ENCODE results near the gene KLHL11. TPM values are rescaled to one million over a fixed set of nuclear protein-coding genes. Genes with fewer than 3 reads are reported as not detected.

Gene KLHL11
- total and polyA plus RNA-seq, 4 experiments from 2014 or later: 1.0 to 20.8 (median 14.1) TPM

DNA sequence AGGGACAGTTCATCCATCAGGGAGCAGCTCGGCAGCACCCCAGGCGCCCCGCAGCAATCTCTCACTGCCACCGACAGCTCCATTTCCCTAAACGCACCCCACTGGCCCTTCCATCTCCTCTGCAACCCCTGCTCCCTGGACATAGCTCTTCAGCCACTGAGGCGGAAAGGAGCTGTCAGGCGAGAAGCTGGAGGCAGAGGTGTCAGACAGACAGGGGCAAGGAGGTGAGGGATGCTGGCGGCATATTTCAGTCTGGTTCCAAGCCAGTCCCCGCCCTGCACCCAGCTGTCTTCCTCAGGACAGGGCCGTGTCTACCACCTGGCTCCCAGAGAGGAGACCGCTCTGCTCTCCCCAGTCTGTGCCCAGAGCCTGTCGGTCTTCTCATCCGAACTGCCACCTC lies 43.9 kb upstream of the KLHL11 start:
- ChIA-PET CTCF (ENCODE audit: partially characterized antibody) (no interaction called here), POLR2A (ENCODE audit: partially characterized antibody) (no interaction called here)
- H3K36me3 ChIP-seq (ENCODE audit: insufficient read depth, low read length): peaks cover 91% of the 10 kb centered on the region
- no peak overlapping the region for H3K4me3 ChIP-seq (ENCODE audit: low read length in 2 of 2)
- no peaks in the 10 kb centered on the region for H3K27me3 ChIP-seq (ENCODE audit: insufficient read depth, low read length)
- no peaks in the 10 kb centered on the region for H3K27me3 Mint-ChIP-seq
- H3K36me3 Mint-ChIP-seq: peaks cover 41 to 74% of the 10 kb centered on the region in 2 donors
- H3K9me3 ChIP-seq (ENCODE audit: control insufficient read depth in 1 of 2, low read length in 2 of 2): no peaks in the 10 kb centered on the region
- H3K27ac ChIP-seq (ENCODE audit: low read depth, low read length): no peak overlapping the region
- H3K4me1 Mint-ChIP-seq: peaks cover 3 to 10% (median 8%) of the 10 kb centered on the region in 4 donors
- DNase-seq: no peak
- intact Hi-C loops (cut with micrococcal nuclease): no loop called here
- no peak overlapping the region for H3K27ac Mint-ChIP-seq
- no peaks in the 10 kb centered on the region for H3K9me3 Mint-ChIP-seq
- no peak overlapping the region for H3K4me3 Mint-ChIP-seq
- H3K4me1 ChIP-seq (ENCODE audit: insufficient read depth, low read length): peaks cover 6% of the 10 kb centered on the region

DNA sequence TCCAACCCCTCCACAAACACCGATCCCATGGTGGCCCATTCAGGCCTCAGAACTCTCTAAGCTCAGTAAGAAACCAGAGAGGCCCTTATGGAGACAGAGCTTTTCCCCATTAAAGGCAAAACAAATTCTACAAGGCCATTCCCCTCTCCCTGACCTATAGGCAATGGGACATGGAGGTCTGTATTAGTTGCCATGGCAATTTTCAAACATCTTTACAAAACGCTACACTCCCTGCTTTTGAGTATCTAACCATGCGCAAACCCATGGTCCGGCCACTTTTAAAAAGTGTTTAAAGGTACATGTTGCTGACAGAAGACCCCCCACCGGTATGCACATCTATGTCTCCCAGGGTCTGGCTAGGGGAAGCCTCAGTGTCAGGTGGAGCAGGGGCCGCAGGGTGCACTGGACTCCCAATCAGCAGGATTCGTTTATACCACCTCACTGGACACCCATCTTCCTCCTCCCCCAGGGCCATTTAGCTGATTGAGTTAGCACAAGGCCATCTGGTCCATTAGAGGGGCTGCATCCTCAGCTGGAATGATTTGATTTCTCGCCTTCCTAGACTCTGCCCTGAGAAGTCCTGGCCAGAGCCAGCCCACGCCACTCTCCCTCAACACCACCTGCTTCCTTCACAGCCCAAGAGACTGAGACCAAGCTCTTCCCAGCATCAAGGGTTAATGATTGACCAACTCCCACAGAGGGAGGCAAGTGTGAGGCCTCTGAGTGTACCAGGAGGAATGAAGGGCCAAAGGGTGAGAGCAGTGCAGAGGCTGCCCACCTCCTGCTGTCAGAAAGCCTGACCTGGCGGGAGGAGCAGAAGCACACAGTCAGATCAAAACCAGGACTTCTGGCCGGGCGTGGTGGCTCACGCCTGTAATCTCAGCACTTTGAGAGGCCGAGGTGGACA lies 42.7 kb upstream of the KLHL11 start:
- Mint-ChIP-seq H3K36me3 (peaks cover 41 to 72% of the 10 kb centered on the region in 2 donors), H3K27ac (peak overlapping the region in 4 of 7 donors; percentile 22 to 83 (median 64)), H3K27me3 (no peaks in the 10 kb centered on the region), H3K4me3 (no peak overlapping the region), H3K4me1 (peaks cover 2 to 7% (median 3%) of the 10 kb centered on the region in 4 donors), H3K9me3 (no peaks in the 10 kb centered on the region)
- intact Hi-C loops (cut with micrococcal nuclease): no loop called here
- H3K4me3 ChIP-seq (ENCODE audit: low read length in 2 of 2): no peak overlapping the region
- H3K9me3 ChIP-seq (ENCODE audit: control insufficient read depth in 1 of 2, low read length in 2 of 2): no peaks in the 10 kb centered on the region
- no peaks in the 10 kb centered on the region for H3K4me1 ChIP-seq (ENCODE audit: insufficient read depth, low read length)
- peaks cover 83% of the 10 kb centered on the region for H3K36me3 ChIP-seq (ENCODE audit: insufficient read depth, low read length)
- ChIA-PET POLR2A (ENCODE audit: partially characterized antibody) (interaction anchor here (0.7 to 1.1 kb wide), 2 partner anchors 10 to 167 kb away, joined by 3 read pairs; partner anchors contain the start of gene ACLY), CTCF (ENCODE audit: partially characterized antibody) (no interaction called here)
- no peak overlapping the region for H3K27ac ChIP-seq (ENCODE audit: low read depth, low read length)
- no peaks in the 10 kb centered on the region for H3K27me3 ChIP-seq (ENCODE audit: insufficient read depth, low read length)
- no peak for DNase-seq

DNA sequence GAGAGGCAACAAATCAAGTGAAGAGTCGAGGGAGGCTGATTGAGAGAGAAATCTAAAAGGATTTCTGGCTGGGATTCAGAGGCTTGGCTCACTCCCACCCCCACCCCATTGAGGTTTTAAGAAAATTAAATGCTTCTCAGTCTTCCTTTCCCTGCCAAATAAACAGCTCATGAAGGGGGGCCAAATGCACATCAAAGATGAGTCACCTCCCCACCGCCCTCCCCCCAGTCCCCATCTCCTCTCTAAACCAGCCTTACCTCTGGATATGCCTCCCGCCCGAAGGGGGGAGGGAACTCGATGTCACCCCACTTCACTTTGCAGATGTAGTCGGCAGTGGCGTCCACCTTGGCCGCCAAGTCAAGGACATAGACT lies 41.9 kb upstream of the KLHL11 start:
- Histone ChIP-seq H3K27me3 (ENCODE audit: insufficient read depth, low read length) (no peaks in the 10 kb centered on the region), H3K4me1 (ENCODE audit: insufficient read depth, low read length) (no peaks in the 10 kb centered on the region), H3K27ac (ENCODE audit: low read depth, low read length) (no peak overlapping the region), H3K9me3 (ENCODE audit: control insufficient read depth in 1 of 2, low read length in 2 of 2) (no peaks in the 10 kb centered on the region), H3K36me3 (ENCODE audit: insufficient read depth, low read length) (peaks cover 80% of the 10 kb centered on the region), H3K4me3 (ENCODE audit: low read length in 2 of 2) (no peak overlapping the region)
- intact Hi-C loops (cut with micrococcal nuclease): no loop called here
- H3K4me1 Mint-ChIP-seq: peaks cover 0 to 2% (median under 1%) of the 10 kb centered on the region in 4 donors
- H3K36me3 Mint-ChIP-seq: peaks cover 35 to 68% of the 10 kb centered on the region in 2 donors
- no peaks in the 10 kb centered on the region for H3K9me3 Mint-ChIP-seq
- ChIA-PET CTCF (ENCODE audit: partially characterized antibody) (no interaction called here), POLR2A (ENCODE audit: partially characterized antibody) (interaction anchor here (0.7 kb wide), 1 partner anchor 167 kb away, joined by 3 read pairs; no protein-coding TSS in a partner anchor)
- DNase-seq: no peak
- H3K27me3 Mint-ChIP-seq: no peaks in the 10 kb centered on the region
- no peak overlapping the region for H3K4me3 Mint-ChIP-seq
- H3K27ac Mint-ChIP-seq: peak overlapping the region in 4 of 7 donors; percentile 7 to 68 (median 42)

DNA sequence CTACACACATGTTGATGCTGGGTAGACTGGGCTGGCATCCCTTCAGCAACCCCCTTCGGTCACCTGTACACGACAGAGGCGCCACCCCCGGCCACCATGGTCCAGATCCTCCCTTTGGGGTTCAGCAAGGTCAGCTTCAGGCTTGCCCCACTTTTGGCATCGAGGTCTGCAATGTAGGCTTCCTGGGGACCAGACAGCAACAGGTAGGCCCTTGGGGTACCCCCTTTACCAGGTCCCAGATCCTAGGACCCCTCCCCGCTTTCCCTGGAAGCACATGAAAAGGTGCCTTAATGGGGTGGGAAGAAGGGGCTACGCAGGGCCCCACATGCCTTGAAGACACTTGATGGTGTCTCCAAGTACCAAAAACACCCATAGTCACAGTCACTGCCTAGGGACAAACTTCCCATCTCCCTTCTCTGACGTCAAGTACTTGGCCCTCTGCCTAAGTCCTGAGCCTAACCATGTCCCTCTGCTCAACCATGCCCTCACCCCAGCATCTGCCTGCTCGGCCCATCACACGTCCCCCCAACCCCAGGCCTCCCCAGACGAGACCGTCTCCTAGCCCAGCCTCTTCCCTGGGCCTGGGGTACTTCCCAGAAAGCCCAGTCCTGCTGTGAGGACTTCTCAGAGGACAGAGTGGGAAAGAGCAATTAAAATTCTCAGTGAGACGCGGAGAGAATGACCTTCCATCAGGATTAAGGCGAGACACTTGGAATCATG lies 41.4 kb upstream of the KLHL11 start:
- Histone ChIP-seq H3K36me3 (ENCODE audit: insufficient read depth, low read length) (peaks cover 80% of the 10 kb centered on the region), H3K4me3 (ENCODE audit: low read length in 2 of 2) (no peak overlapping the region), H3K4me1 (ENCODE audit: insufficient read depth, low read length) (no peaks in the 10 kb centered on the region), H3K27ac (ENCODE audit: low read depth, low read length) (no peak overlapping the region), H3K9me3 (ENCODE audit: control insufficient read depth in 1 of 2, low read length in 2 of 2) (no peaks in the 10 kb centered on the region), H3K27me3 (ENCODE audit: insufficient read depth, low read length) (no peaks in the 10 kb centered on the region)
- Mint-ChIP-seq H3K9me3 (no peaks in the 10 kb centered on the region), H3K4me3 (no peak overlapping the region), H3K4me1 (peaks cover 0 to 2% (median under 1%) of the 10 kb centered on the region in 4 donors), H3K27ac (peak overlapping the region in 1 of 7 donors; percentile 29), H3K27me3 (no peaks in the 10 kb centered on the region), H3K36me3 (peaks cover 38 to 72% of the 10 kb centered on the region in 2 donors)
- intact Hi-C loops (cut with micrococcal nuclease): no loop called here
- DNase-seq: no peak
- POLR2A ChIA-PET (ENCODE audit: partially characterized antibody): no interaction called here
- CTCF ChIA-PET (ENCODE audit: partially characterized antibody): interaction anchor here (0.5 kb wide), 2 partner anchors 202 to 522 kb away, joined by 3 to 4 read pairs; no protein-coding TSS in a partner anchor

GRCh38 chr17:41905172-41905571 lies 39.9 kb upstream of the KLHL11 start:
- Mint-ChIP-seq H3K9me3 (no peaks in the 10 kb centered on the region), H3K4me1 (peaks cover 0 to 2% (median under 1%) of the 10 kb centered on the region in 4 donors), H3K27me3 (no peaks in the 10 kb centered on the region), H3K27ac (peak overlapping the region in 1 of 7 donors; percentile 8), H3K36me3 (peaks cover 45 to 72% of the 10 kb centered on the region in 2 donors), H3K4me3 (no peak overlapping the region)
- Histone ChIP-seq H3K4me3 (ENCODE audit: low read length in 2 of 2) (no peak overlapping the region), H3K36me3 (ENCODE audit: insufficient read depth, low read length) (peaks cover 67% of the 10 kb centered on the region), H3K9me3 (ENCODE audit: control insufficient read depth in 1 of 2, low read length in 2 of 2) (no peaks in the 10 kb centered on the region), H3K4me1 (ENCODE audit: insufficient read depth, low read length) (no peaks in the 10 kb centered on the region), H3K27ac (ENCODE audit: low read depth, low read length) (no peak overlapping the region), H3K27me3 (ENCODE audit: insufficient read depth, low read length) (no peaks in the 10 kb centered on the region)
- CTCF ChIA-PET (ENCODE audit: partially characterized antibody): no interaction called here
- DNase-seq: no peak
- POLR2A ChIA-PET (ENCODE audit: partially characterized antibody): no interaction called here
- intact Hi-C loops (cut with micrococcal nuclease): no loop called here

GRCh38 chr17:41904242-41904841 lies 39.1 kb upstream of the KLHL11 start:
- DNase-seq: no peak
- Histone ChIP-seq H3K27ac (ENCODE audit: low read depth, low read length) (no peak overlapping the region), H3K4me3 (ENCODE audit: low read length in 2 of 2) (no peak overlapping the region), H3K36me3 (ENCODE audit: insufficient read depth, low read length) (peaks cover 63% of the 10 kb centered on the region), H3K9me3 (ENCODE audit: control insufficient read depth in 1 of 2, low read length in 2 of 2) (no peaks in the 10 kb centered on the region), H3K4me1 (ENCODE audit: insufficient read depth, low read length) (no peaks in the 10 kb centered on the region), H3K27me3 (ENCODE audit: insufficient read depth, low read length) (no peaks in the 10 kb centered on the region)
- no peak overlapping the region for H3K4me3 Mint-ChIP-seq
- ChIA-PET POLR2A (ENCODE audit: partially characterized antibody) (no interaction called here), CTCF (ENCODE audit: partially characterized antibody) (no interaction called here)
- peaks cover 40 to 68% of the 10 kb centered on the region in 2 donors for H3K36me3 Mint-ChIP-seq
- no peaks in the 10 kb centered on the region for H3K27me3 Mint-ChIP-seq
- peaks cover 0 to 2% (median under 1%) of the 10 kb centered on the region in 4 donors for H3K4me1 Mint-ChIP-seq
- no peaks in the 10 kb centered on the region for H3K9me3 Mint-ChIP-seq
- intact Hi-C loops (cut with micrococcal nuclease): no loop called here
- H3K27ac Mint-ChIP-seq: peak overlapping the region in 2 of 7 donors; percentile 13 to 36

DNA sequence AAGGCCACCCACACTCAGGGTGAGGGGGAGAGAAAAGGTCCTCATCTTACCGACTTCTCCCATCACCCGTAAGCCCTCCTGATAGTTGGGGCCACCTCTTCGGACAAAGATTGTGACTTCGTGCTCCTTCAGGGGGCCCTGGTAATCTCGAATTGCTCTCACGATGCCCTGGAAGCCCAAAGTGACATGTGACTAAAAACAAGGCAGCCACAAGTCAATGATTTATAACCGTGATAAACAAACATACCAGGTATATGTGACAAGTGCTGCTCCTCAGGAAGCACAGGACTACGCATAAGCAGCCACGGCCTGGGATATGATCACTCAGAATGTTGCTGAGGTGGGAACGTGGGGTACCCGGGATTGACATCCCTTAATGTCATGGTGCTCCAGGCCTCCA lies 36.4 kb upstream of the KLHL11 start:
- H3K36me3 ChIP-seq (ENCODE audit: insufficient read depth, low read length): peaks cover 65% of the 10 kb centered on the region
- H3K36me3 Mint-ChIP-seq: peaks cover 48 to 71% of the 10 kb centered on the region in 2 donors
- POLR2A ChIA-PET (ENCODE audit: partially characterized antibody): no interaction called here
- H3K27me3 Mint-ChIP-seq: no peaks in the 10 kb centered on the region
- H3K9me3 ChIP-seq (ENCODE audit: control insufficient read depth in 1 of 2, low read length in 2 of 2): no peaks in the 10 kb centered on the region
- H3K27me3 ChIP-seq (ENCODE audit: insufficient read depth, low read length): no peaks in the 10 kb centered on the region
- no peak overlapping the region for H3K27ac ChIP-seq (ENCODE audit: low read depth, low read length)
- no peaks in the 10 kb centered on the region for H3K9me3 Mint-ChIP-seq
- H3K4me1 Mint-ChIP-seq: peaks cover 0 to 3% (median under 1%) of the 10 kb centered on the region in 4 donors
- peak overlapping the region in 1 of 7 donors; percentile 37 for H3K27ac Mint-ChIP-seq
- no peak overlapping the region for H3K4me3 Mint-ChIP-seq
- H3K4me3 ChIP-seq (ENCODE audit: low read length in 2 of 2): no peak overlapping the region
- no peaks in the 10 kb centered on the region for H3K4me1 ChIP-seq (ENCODE audit: insufficient read depth, low read length)
- intact Hi-C loops (cut with micrococcal nuclease): no loop called here
- DNase-seq: no peak
- CTCF ChIA-PET (ENCODE audit: partially characterized antibody): no interaction called here
